HG02588 (cell line): ENCODE measurements around the gene ARNT2.

Experiments used
- ATAC-seq: cut with Tn5 transposase; IDR thresholded peaks from one replicate; pipeline ENCODE4 v1.9.1; 2021; ENCODE audit warnings: mild to moderate bottlenecking, moderate library complexity; ENCODE audit not compliant: unreplicated experiment

Gene ARNT2

DNA sequence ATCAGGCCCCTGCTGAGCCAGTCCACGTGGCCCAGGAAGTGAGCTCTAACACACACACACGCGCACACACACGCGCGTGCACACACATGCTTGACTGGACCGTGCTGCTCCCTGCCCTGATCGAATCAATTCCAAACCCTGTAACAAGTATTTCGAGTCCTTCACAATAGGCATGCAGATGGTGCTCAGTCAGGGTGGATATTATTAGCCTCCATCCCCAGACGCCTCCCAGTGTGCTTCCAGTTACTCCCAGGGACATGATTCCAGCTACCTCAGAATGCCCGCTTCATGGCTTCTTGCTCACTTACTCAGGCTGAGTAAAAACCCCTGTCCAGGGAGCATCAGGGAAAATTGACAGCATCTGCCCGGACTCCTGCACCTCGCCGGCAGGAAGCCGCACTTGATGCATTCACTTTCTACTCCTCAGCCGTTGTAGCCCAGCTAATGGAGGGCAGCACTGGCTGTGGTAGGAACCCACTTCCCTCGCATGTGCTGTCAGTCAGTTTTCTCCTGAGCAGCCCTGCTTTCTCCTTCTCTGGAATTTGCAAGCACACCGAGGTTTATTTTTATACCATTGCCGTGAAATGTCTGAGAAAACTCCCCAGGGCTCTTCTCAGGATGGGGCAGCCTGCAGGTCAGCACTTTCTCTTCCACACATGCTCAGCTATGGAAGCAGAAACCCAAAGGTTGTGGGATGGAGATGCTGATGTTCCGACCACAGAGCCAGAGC, 164.9 kb downstream of the ARNT2 start:
- no peak for ATAC-seq

DNA sequence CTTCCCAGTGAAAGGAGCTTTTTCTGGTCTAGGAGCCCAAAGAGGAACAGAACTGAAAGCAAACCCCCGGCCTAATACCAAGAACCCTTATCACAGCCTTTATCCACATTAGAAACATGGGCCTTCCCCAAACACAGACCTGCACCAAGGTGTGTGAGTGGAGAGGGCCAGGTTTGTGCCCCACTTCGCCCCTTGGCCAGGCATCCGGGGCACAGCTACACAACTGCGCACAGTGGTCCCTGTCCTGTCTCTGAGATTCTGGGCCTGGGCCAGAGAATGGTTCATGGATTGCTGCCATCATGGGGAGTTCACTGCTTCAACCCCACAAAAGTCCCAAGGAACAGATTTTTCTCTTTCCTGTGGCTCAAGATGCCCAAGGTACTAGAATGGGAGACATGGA, 165.5 kb downstream of the ARNT2 start:
- ATAC-seq = no peak

DNA sequence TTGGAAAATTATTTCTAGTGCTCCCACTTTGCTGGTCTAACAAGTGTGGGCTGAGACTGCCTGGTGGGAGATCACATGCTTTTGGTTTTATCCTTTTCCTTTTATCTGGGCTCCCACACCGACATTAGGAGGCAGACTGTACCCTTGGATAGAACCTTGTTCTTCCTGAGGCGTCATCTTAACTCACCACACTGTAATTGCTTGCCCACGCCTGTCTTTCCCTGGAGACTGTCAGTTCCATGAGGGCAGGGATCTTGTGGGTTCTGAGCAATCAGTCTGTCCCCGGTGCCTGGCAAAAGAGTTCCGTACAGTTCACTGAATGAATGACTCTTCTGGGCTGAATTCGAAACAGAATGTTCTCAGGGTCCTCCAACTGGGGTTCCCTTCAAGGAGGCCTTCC, 166.4 kb downstream of the ARNT2 start:
- no peak for ATAC-seq

- no peak for ATAC-seq
These were observed 168.2 kb downstream of the ARNT2 start for GRCh38 chr15:80572337-80572736.

GRCh38 chr15:80573606-80574005, 169.4 kb downstream of the ARNT2 start:
- ATAC-seq = no peak

GRCh38 chr15:80574590-80574989, 170.4 kb downstream of the ARNT2 start:
- ATAC-seq = no peak

DNA sequence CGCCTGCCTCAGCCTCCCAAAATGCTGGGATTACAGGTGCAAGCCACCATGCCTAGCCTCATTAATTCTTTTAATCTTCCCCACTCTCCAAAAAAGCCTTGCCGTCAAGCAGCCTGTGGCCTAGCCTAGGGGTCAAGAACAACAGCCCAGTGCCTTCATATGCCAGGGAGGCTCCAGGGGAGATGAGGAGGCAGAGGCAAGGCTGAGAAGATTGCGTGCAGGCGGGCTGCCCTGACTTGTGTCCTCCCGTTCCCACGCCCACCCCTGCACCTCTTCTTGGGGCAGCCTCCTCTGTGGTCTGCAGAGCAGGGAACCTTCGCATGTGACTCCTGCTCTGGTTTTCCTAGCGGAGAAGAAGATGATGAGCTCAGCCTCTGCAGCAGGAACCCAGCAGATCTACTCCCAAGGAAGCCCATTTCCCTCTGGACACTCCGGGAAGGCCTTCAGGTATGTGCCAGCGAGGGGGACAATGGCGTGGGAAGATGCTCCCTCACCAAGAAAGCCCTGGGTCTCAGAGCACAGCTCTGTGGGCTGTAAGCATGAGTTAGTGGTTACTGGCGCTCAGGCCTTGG, 172.4 kb downstream of the ARNT2 start:
- no peak for ATAC-seq

DNA sequence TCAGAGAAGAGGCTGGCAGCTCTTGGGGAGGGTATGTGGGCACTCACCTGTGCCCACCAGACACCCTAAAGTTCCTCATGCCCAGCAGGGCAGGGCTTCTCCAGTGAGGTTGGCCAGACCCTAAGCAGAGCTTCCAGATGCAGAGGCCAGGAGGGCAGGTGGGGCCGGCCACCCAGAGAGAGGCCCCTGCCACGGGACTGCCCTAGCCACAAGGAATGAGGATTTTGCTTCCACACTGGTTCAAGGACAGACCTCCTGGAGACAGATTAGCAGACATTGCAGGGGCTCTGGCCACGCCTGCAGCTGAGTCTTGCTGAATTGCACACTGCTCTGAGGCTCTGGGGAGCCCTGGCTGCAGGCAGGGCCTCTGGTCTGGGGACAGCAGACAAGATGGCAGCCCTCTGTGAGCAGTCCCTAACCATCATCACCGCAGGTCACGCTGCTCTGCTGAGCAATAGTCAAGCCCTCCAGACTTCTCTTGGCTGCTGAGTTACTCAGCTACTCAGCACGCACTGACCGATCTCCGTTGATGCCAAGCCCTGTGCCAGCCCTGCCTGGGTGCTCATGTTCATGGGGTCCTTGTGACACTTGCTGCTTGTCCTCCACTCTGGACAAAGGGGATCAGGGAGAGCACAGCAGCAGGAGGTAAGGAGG, 173.5 kb downstream of the ARNT2 start:
- ATAC-seq = no peak

GRCh38 chr15:80578206-80578595, 174.0 kb downstream of the ARNT2 start:
- ATAC-seq = no peak

GRCh38 chr15:80578871-80579270, 174.7 kb downstream of the ARNT2 start:
- no peak for ATAC-seq

DNA sequence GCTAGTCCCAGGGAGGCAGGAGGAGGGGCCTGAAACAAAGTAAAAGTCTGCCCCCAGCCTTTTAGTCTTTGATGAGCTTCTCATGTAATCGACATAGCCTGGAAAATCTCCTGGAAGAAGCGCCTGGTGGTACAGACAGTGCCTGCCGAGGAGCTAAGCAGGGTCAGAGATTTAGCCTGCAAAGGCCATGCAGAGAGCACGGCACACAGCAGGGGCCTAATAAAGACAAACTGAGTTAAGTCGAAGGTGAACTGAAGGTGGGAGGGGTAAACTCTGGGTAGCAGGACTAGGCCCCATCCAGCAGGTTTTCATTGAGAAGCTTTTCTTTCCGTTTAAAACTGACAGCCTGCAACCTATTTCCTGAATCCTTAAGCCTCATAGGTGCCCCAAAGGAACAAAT, 175.4 kb downstream of the ARNT2 start:
- no peak for ATAC-seq

GRCh38 chr15:80580106-80580505, 175.9 kb downstream of the ARNT2 start:
- ATAC-seq = no peak

- no peak for ATAC-seq
These were observed 176.5 kb downstream of the ARNT2 start for GRCh38 chr15:80580536-80581260.

GRCh38 chr15:80581976-80582375, 177.8 kb downstream of the ARNT2 start:
- no peak for ATAC-seq

DNA sequence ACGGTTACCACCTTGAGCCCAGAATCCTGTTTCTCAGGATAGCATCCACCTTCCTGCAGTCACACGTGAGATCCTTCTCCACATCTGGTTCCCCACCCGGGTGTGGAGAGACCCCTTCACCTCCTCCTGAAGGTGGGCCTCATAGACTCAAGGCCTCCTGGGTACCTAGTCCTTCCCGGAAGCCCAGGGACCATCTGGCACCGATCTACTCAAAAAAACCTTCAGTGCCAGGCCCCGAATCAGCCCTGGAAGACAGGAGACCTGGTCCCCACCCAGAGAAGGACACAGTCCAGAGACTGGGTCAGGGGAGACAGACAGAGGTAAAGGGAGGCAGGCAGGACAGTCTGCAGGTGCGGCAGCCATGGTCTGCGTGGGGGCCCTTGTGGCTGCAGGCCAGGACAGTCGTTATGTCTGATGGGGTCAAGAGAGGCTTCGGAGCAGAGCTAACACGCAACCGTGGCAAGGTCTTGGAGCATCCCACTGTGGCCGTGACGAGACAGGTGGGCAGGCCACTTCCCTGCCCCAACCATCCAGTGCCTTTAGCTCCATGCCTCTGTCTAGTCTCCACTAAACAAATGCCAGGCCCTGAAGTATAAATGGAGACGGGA, 178.7 kb downstream of the ARNT2 start:
- ATAC-seq = no peak

- ATAC-seq = no peak
These were observed 180.4 kb downstream of the ARNT2 start for GRCh38 chr15:80584561-80584964.

GRCh38 chr15:80584973-80585525, 180.9 kb downstream of the ARNT2 start:
- no peak for ATAC-seq

DNA sequence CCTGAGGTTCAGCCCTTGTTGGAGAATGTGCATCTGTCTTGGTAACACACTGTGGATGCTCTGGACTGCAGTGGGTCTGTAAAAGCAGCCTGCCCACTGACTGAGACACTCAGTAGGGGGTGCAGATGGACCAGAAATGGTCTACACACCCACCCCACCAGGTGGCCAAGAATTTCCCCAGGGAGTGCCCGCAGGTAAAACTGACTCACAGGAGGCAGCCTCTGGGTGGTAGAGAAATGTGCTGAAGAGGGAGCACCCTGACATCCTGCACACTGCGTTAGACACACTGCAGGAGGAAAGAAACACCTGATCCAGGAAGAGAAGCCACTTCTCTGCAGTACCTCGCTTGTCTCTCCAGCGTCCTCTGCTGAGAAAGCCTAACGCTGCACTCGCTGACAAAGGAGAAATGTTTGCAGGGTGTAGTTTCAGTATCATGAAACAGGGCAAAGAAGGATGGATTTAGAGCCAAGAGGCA, 181.4 kb downstream of the ARNT2 start:
- ATAC-seq = no peak

GRCh38 chr15:80586161-80586560, 182.0 kb downstream of the ARNT2 start:
- ATAC-seq = no peak

GRCh38 chr15:80587007-80587406, 182.8 kb downstream of the ARNT2 start:
- ATAC-seq = no peak
